HepG2 (cell line): ENCODE measurements around the gene CPPED1. TPM values are rescaled to one million over a fixed set of nuclear protein-coding genes. Genes with fewer than 3 reads are reported as not detected.

Experiments used
- BRCA1 ChIP-seq: sonication (generic); formaldehyde crosslinking; IDR thresholded peaks from 2 replicates; pipeline ENCODE4 v1.4.0; 2020; ENCODE audit warnings: missing genetic modification reagents
- CREBL2 ChIP-seq: sonication (generic); formaldehyde crosslinking; IDR thresholded peaks from 2 replicates; pipeline ENCODE4 v1.8.1; 2023; ENCODE audit warnings: missing genetic modification reagents, mild to moderate bottlenecking, borderline replicate concordance
- FOXC1 ChIP-seq: sonication (generic); formaldehyde crosslinking; IDR thresholded peaks from 2 replicates; pipeline ENCODE4 v1.8.0; 2022; ENCODE audit warnings: mild to moderate bottlenecking, missing genetic modification reagents, borderline replicate concordance
- GMEB2 ChIP-seq: IDR thresholded peaks from 2 replicates; pipeline ENCODE4 v1.6.1; 2016; ENCODE audit warnings: missing biosample characterization, missing genetic modification reagents, low read depth
- KDM2A ChIP-seq: sonication (generic); formaldehyde crosslinking; IDR thresholded peaks from 2 replicates; pipeline ENCODE4 v1.4.0; 2020; ENCODE audit warnings: low read depth, missing genetic modification reagents, borderline replicate concordance
- MEF2D ChIP-seq: sonication (generic); formaldehyde crosslinking; IDR thresholded peaks from 2 replicates; pipeline ENCODE4 v1.5.1; 2020; ENCODE audit warnings: mild to moderate bottlenecking, missing genetic modification reagents
- NCOA1 ChIP-seq: sonication (generic); formaldehyde crosslinking; IDR thresholded peaks from 2 replicates; pipeline ENCODE4 v1.9.0; 2021; ENCODE audit warnings: missing genetic modification reagents
- NFKB2 ChIP-seq: sonication (generic); formaldehyde crosslinking; IDR thresholded peaks from 2 replicates; pipeline ENCODE4 v1.4.0; 2020; ENCODE audit warnings: missing genetic modification reagents, borderline replicate concordance
- RERE ChIP-seq: IDR thresholded peaks from 2 replicates; pipeline ENCODE4 v1.6.1; 2016; ENCODE audit warnings: low read depth, missing genetic modification reagents, missing compliant biosample characterization
- STAT5B ChIP-seq: sonication (generic); formaldehyde crosslinking; IDR thresholded peaks from 2 replicates; pipeline ENCODE4 v1.4.0; 2020; ENCODE audit warnings: missing genetic modification reagents
- SYNCRIP ChIP-seq: fragments of 200-400 bp; formaldehyde crosslinking; IDR thresholded peaks from 2 replicates; pipeline ENCODE4 v1.6.1; 2018; ENCODE audit warnings: mild to moderate bottlenecking, low read depth, low read length; ENCODE audit not compliant: insufficient read depth
- TBX3 ChIP-seq: fragments of 450-650 bp; IDR thresholded peaks from 2 replicates; pipeline ENCODE4 v1.6.1; 2017; ENCODE audit warnings: antibody characterized with exemption, mild to moderate bottlenecking, inconsistent platforms, borderline replicate concordance
- YEATS4 ChIP-seq: sonication (generic); formaldehyde crosslinking; IDR thresholded peaks from 2 replicates; pipeline ENCODE4 v1.4.0; 2020; ENCODE audit warnings: missing genetic modification reagents, borderline replicate concordance
- ZEB1 ChIP-seq: IDR thresholded peaks from 2 replicates; pipeline ENCODE4 v1.6.1; 2012; ENCODE audit warnings: mild to moderate bottlenecking, low read depth, inconsistent platforms; ENCODE audit not compliant: insufficient replicate concordance
- ZGPAT ChIP-seq: IDR thresholded peaks from 2 replicates; pipeline ENCODE4 v1.6.1; 2016; ENCODE audit warnings: mild to moderate bottlenecking
- ZNF124 ChIP-seq: sonication (generic); formaldehyde crosslinking; IDR thresholded peaks from 2 replicates; pipeline ENCODE4 v1.4.0; 2020; ENCODE audit warnings: missing genetic modification reagents
- ZNF576 ChIP-seq: sonication (generic); formaldehyde crosslinking; IDR thresholded peaks from 2 replicates; pipeline ENCODE4 v1.4.0; 2020; ENCODE audit warnings: mild to moderate bottlenecking, missing genetic modification reagents
- ZNF580 ChIP-seq: IDR thresholded peaks from 2 replicates; pipeline ENCODE4 v1.6.1; 2016; ENCODE audit warnings: low read depth, borderline replicate concordance
- ZNF7 ChIP-seq: IDR thresholded peaks from 2 replicates; pipeline ENCODE4 v1.6.1; 2016; ENCODE audit warnings: missing biosample characterization, missing genetic modification reagents
- polyA plus RNA-seq, 8 experiments: library from polyadenylated mRNA; depleted of rRNA in 3 of 8; stranded (reverse) in 7 of 8; unstranded in 1 of 8; fragments of >200 nt; fragmentation: Illumina TruSeq in 4 of 8; extraction: Trizol in 4 of 8; gene quantifications; 2 replicates each; pipeline versions ENCODE4 v1.2.1 to v1.2.3, GENCODE V29; 2011 to 2016; ENCODE audit warnings: low read depth in 4 of 8, missing spikeins in 1 of 8, mixed read lengths in 1 of 8; ENCODE audit not compliant: insufficient read depth in 1 of 8
- total RNA-seq, 5 experiments: library from RNA; depleted of rRNA; stranded (reverse); fragments of >200 nt; fragmentation: Illumina TruSeq; extraction: Trizol; gene quantifications; 2 replicates each; pipeline ENCODE4 v1.2.3, GENCODE V29; 2016; ENCODE audit warnings: low read depth in 1 of 5

The CPPED1 gene
- total and polyA plus RNA-seq, 2 of the 13 experiments (the other 11 are each of a cell fraction or from before 2014, with no cell fraction given): 66.6 to 71.3 TPM

- TF ChIP-seq CREBL2 (CRISPR knock-in tag): no peak
- TF ChIP-seq SYNCRIP: no peak
- peak; percentile 98 for TF ChIP-seq ZNF124
- TF ChIP-seq MEF2D: peak; percentile 98
- TF ChIP-seq TBX3: peak; percentile 81; the same call in 1 of the 2 replicates
- peak; percentile 70 for TF ChIP-seq NCOA1
- TF ChIP-seq ZNF7 (CRISPR knock-in tag): peak; percentile 67
- peak; percentile 94 for TF ChIP-seq ZEB1
- peak; percentile 80; the same call in 1 of the 2 replicates for TF ChIP-seq STAT5B
- peak; percentile 98 for TF ChIP-seq FOXC1 (CRISPR knock-in tag)
- TF ChIP-seq ZNF580 (CRISPR knock-in tag): peak; percentile 99
- TF ChIP-seq NFKB2 (CRISPR knock-in tag): peak; percentile 98
- TF ChIP-seq KDM2A: peak; percentile 98
- peak; percentile 100 for TF ChIP-seq ZGPAT (CRISPR knock-in tag)
- peak; percentile 100 for TF ChIP-seq YEATS4 (CRISPR knock-in tag)
- TF ChIP-seq GMEB2 (CRISPR knock-in tag): peak; percentile 31; the same call in 1 of the 2 replicates
- TF ChIP-seq ZNF576 (CRISPR knock-in tag): peak; percentile 94; the same call in 1 of the 2 replicates
- TF ChIP-seq RERE: peak; percentile 72
- peak; percentile 96; the same call in 1 of the 2 replicates for TF ChIP-seq BRCA1 (CRISPR knock-in tag)
Measured at GRCh38 chr16:12803203-12804093, at the start of gene CPPED1 (continued).
